ENCODE data around the gene POC1A. TPM values are rescaled to one million over a fixed set of nuclear protein-coding genes. Genes with fewer than 3 reads are reported as not detected.
A peak's percentile ranks its signal among the peaks of the same experiment; 100 is the strongest.

Gene POC1A
- total and polyA plus RNA-seq, 9 of the 15 experiments (the other 6 are each of a cell fraction or from before 2014, with no cell fraction given), result 7.2 to 17.5 (median 12.1) TPM

DNA sequence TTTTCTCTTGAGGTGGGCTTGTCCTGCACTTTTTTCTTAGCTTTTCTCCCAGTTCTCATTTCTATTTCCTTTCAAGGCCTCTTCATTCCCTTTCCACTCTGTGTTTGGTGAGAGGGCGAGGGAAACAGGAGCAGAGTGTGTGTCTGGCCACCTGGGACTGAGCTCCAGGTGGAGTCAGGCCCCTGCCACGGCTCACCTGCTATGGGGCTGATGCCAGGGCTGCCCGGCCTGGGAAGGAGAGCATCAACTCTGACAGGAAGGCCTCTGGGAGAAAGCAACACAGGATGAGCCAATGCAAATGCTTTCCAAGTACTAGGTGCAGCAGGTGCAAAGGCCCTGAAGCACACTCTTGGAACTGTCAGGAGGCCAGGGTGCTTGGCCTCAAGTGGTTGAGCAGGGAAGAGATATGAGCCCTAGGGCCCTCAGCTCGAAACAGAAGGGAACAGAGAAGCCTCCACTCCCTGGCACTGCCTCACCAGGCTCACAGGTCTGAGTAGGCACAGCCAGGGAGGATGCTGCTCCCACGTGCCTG, 70.6 kb downstream of the POC1A start:
- Histone ChIP-seq H3K9me3 (replicated peaks; ENCODE audit: control insufficient read depth, insufficient read depth, low read depth, low read length) (no peaks in the 10 kb centered on the region), H3K36me3 (ENCODE audit: control insufficient read depth, insufficient read depth, low read length) (peaks cover 8% of the 10 kb centered on the region; the same call in 1 of the 3 replicates), H3K27me3 (ENCODE audit: control insufficient read depth in 2 of 2, insufficient read depth in 2 of 2, low read length in 2 of 2) (no peaks in the 10 kb centered on the region), H3K4me1 (replicated peaks in 1 of 2; ENCODE audit: control insufficient read depth in 2 of 2, insufficient read depth in 2 of 2, low read length in 2 of 2) (peaks cover 35 to 60% of the 10 kb centered on the region in 2 experiments), H3K4me2 (ENCODE audit: insufficient read depth, low read length) (no peak overlapping the region), H3K79me2 (ENCODE audit: control insufficient read depth, insufficient read depth, low read length) (no peaks in the 10 kb centered on the region), H4K20me1 (replicated peaks; ENCODE audit: control insufficient read depth, insufficient read depth, low read length) (no peaks in the 10 kb centered on the region), H3K4me3 (no peak overlapping the region), H3K9me1 (ENCODE audit: control insufficient read depth, insufficient read depth, low read length) (no peaks in the 10 kb centered on the region), H3K9ac (ENCODE audit: insufficient read depth in 1 of 2, low read depth in 2 of 2, low read length in 2 of 2) (peak overlapping the region in 1 of 2 experiments; percentile 13; a peak in 1 of 4 replicates), H2AFZ (ENCODE audit: low read depth, low read length) (no peak overlapping the region), H3K27ac (ENCODE audit: extremely low read depth, low read depth, low read length) (no peak overlapping the region)
- ATAC-seq, result no peak
- CTCF ChIA-PET (ENCODE audit: low intra/inter-chr PET ratio), result no interaction called here
- in situ Hi-C loops (cut with MboI), result no loop called here
- DNase-seq (ENCODE audit: extremely low read depth in 1 of 4, low spot score in 3 of 4), result no peak
- intact Hi-C loops (cut with micrococcal nuclease), result no loop called here
- POLR2A ChIA-PET, result interaction anchor here (0.7 to 0.9 kb wide), 2 partner anchors 11 to 14 kb away, joined by 3 read pairs; no protein-coding TSS in a partner anchor
- TF ChIP-seq DNMT1 (IDR thresholded peaks at IDR 0.05) (no peak), BRCA1 (IDR thresholded peaks at IDR 0.05) (no peak), BRCA1 (CRISPR knock-in tag; IDR thresholded peaks at IDR 0.05) (no peak), MITF (IDR thresholded peaks at IDR 0.05) (no peak), CBX5 (IDR thresholded peaks at IDR 0.05; ENCODE audit: borderline replicate concordance, low read depth) (no peak), TCFL5 (CRISPR knock-in tag; conservative IDR thresholded peaks at IDR 0.05) (no peak), ZNF140 (CRISPR knock-in tag; IDR thresholded peaks at IDR 0.05) (no peak), NCOA1 (IDR thresholded peaks at IDR 0.05; ENCODE audit: low read depth) (no peak), NR2C1 (IDR thresholded peaks at IDR 0.05) (no peak), NR2C1 (tag; IDR thresholded peaks at IDR 0.05) (no peak), MCM5 (IDR thresholded peaks at IDR 0.05; ENCODE audit: low read depth) (no peak), PHF21A (IDR thresholded peaks at IDR 0.05; ENCODE audit: borderline replicate concordance, low read depth) (no peak), HNRNPK (IDR thresholded peaks at IDR 0.05; ENCODE audit: low read depth, low read length, poor library complexity, severe bottlenecking) (no peak), RBM25 (IDR thresholded peaks at IDR 0.05; ENCODE audit: low read depth, low read length, severe bottlenecking) (no peak), HES1 (IDR thresholded peaks at IDR 0.05; ENCODE audit: low read depth) (no peak)
- WGBS (ENCODE audit: insufficient coverage, low coverage, missing lambda C conversion rate), result 82% methylated on average over 5 of the region's 5 CpGs
- no peak for FAIRE-seq
- no TSS peak for BruUV-seq (replicated peaks)

All from K562 (cell line).